Kidney capillary endothelial cell (primary cell): ENCODE measurements around the gene MRAP.
"Not testable (repeated sequence)": the region's sequence is repeated elsewhere in the genome, so short reads cannot be mapped to it uniquely, and the experiment has no call there.

Experiments
- DNase-seq: peaks from one replicate; pipeline ENCODE4 v3.0.0-alpha.2; 2018; ENCODE audit warnings: low spot score

MRAP gene

DNA sequence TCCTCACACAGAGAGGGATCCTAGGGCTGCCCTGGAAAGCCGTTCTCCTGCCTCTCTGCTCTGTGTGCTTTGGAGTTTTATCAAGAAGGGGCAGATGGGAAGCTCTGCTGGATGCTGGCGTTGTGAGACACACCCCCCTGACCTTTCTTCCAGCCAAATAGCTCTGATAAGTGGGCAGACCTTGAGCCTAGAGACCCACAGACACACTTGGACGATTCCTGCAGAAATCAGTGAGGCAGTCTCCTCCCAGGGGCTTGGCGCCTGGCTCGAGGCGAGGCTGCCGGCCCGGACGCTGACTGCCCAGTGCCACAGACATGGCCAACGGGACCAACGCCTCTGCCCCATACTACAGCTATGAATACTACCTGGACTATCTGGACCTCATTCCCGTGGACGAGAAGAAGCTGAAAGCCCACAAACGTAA is at the start of gene MRAP:
Gene MRAP, plus strand, starts transcription at position 198 of the 424 bp plus-strand sequence. Its CDS starts 117 bp downstream, at position 315.
- no peak for DNase-seq

DNA sequence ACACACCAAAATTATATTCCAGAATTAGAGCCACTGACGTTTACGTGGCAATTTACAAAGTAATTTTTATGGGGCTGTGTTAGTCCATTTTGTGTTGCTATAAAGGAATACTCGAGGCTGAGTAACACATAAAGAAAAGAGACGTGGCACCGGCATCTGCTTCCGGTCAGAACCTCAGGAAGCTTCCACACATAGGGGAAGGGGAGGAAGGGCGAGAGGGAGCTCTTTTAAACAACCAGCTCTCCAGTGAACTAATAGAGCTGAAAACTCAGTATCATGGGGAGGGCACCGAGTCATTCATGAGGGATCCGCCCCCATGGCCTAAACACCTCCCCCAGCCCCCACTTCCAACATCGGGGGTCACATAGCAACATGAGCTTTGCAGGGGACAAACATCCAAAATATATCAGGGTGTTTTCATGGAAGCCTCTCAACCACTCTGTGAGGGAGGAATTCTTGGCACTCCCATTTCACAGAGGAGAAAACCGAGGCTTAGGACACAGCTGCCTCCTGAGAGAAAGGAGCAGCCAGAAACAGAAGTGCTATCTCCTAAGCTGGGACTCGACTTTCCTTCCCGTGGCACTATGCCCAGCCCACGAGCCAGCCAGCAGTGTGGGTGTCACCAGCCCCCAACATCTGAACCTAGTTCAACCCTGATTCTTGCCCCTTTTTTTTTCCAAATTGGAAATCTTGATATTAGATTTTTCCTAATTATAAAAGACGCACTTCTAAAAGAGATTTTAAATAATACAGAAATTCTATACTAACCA is 49.0 kb upstream of the MRAP start:
- DNase-seq = no peak

DNA sequence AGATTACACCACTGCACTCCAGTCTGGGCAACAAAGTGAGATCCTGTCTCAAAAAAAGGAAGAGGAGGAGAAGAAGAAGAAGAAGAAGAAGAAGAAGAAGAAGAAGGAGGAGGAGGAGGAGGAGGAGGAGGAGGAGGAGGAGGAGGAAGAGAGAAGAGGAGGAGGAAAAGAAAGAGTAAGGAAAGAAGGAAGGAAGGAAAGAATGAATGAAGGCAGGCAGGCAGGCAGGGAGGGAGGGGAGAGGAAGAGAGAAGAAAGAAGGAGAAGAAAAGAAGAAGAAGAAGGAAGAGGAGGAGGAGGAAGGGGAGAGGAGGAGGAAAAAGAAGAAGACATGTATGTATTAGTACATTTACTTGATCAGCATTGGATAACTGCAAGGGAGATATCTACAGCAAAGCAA is 46.5 kb upstream of the MRAP start:
- no peak for DNase-seq

DNA sequence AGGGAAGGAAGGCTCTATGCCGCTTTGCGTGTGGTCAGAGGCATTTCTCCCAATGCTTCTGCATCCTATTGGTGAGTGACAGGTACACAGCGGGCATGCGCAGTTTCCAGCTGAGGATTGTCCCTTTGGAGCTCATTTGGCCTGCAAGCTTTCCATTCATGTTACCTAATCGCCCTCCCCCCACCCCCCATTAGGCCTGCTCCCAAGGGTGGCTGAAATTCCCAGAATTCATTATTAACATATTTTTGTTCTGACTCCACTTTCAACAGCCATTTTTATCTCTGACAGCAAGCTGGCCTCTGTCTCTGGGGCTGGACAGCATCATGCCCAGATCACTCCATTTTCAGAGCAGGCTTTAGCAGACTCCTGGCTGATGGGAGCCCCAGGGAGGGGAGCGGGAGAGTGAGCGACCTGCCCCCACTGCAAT is 45.4 kb upstream of the MRAP start:
- DNase-seq = no peak

DNA sequence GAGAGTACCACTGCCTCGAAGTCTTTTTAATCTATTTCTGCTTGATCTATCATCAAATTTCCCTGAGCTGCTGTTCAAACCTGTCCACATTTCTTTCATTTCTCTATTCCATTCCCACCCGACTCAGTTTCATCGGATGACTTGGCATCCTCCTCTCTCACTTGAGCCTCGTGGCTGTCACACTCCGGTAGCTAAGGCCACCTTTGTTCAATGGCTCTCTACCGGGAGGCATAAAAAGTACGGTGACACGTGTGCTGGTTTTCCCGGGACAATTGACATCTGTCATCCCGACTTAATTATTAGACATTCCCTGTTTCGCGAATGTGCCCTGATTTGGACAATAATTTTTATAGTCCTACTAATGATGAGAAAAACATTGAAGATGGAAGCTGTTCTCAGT is 42.4 kb upstream of the MRAP start:
- no peak for DNase-seq

DNA sequence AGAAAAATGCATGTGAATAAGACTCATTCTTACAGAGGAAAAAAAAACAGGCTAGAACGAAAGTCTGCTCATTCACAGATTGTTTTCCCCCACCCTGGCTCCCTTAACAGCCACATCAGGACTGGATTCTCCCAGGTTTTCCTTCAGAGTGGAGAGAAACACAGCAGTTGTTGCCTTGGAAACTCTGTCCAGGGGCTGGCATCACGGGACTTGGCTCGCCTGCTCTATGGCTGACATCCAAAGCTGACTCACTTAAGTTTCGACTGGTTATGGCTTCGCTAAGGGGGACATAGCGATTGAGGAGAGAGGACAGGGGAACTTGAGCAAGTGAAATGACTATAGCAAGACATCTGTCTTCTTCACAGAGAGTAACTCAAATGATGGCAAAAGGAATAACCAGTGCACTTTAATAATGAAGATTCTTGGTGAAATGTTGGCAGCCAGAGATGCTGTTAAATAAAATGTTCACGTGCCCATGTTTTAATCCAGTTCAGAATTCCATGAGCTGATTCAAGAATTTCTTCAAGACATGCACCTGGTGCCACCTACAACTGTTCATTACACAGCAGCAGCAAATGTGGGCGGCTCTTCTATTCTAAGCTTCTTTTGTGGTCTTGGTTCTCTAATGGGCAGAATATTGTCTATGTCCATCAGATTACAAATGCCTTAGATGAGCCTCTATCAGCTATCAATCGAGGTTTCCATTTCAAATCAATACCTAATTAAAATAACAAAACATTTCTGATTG is 41.6 kb upstream of the MRAP start:
- DNase-seq = peak; percentile 41

DNA sequence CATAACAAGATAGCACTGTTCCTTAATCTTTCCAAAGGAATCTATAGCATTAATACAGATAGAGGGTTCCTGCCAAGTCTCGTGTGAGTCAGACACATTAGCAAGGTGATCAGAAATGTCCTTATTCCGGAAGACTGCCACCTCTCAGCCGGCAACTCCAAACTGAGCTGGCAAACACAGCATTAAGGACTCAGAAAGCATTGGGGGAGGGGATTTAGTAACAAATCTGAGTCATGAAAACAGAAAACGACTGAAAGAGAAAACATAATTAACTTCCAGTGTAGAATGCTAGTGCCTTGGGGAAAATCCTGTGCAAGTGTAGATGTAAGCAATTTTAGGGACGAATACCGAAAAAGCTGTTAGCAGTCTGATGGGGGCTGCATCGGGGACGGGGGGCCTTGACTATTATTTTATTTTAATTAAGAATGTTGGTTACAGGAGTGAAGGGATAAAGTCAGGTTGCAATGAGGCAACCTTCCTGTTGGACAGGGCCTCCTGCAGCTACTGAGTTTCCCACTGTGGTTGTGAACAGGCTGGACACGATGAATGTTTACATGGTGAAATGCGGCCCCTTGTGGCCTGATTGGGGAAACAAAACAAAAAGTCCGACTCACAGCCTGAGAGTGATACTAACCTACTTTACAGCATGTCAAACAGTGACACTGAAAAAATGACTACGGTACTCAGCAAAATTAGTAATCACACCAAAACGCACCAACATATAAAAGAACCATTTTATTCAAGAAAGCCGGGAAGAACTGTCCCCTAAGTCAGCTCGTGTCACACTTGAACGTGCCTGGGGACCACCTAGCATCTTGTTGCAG is 40.5 kb upstream of the MRAP start:
- DNase-seq = peak; percentile 75

DNA sequence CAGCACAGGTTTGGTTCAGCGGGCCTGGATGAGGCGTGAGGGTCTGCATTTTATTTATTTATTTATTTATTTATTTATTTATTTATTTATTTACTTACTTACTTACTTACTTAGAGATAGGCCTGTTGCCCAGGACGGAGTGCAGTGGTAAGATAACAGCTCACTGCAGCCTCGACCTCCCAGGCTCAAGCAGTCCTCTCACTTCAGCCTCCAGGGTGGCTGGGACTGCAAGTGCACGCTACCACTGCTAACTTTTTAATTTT is 39.9 kb upstream of the MRAP start:
- not testable (repeated sequence) for DNase-seq

DNA sequence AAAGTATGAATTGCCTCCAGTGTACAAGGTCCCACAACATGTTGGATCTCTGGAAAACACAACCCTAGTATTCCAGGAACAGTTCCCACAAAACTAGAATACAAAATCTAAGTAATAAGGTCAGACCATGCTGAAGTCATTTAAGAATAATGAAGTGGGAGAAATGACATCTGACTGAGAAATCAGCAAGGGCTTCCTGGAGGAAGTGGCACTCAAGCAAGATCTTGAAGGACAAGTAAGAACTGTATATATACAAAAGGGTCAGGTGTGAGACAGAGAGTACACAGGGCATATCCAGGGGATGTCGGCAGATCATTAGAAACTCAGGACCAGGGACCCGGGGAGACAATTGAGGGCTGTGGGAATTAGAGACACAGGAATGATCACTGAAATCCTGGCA is 38.5 kb upstream of the MRAP start:
- no peak for DNase-seq

DNA sequence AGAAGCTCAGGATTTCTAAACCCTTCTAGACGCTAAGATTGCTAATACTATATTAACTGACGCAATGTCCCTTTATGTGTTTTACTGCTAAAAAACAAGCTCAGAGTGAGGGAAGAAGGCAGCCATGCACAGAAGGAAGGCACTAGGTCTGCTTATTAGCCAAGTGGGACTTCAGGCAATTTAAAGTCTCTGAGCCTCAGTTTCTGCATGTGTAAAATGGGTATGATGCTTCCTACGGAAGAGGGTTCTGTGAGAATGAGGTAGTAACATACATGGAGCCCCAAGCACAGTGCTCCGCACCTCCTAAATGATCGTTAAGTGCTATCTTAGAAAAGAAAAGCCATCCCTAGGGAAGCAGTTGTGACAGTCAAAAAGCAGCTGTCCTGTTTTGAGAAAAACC is 36.7 kb upstream of the MRAP start:
- DNase-seq = no peak

DNA sequence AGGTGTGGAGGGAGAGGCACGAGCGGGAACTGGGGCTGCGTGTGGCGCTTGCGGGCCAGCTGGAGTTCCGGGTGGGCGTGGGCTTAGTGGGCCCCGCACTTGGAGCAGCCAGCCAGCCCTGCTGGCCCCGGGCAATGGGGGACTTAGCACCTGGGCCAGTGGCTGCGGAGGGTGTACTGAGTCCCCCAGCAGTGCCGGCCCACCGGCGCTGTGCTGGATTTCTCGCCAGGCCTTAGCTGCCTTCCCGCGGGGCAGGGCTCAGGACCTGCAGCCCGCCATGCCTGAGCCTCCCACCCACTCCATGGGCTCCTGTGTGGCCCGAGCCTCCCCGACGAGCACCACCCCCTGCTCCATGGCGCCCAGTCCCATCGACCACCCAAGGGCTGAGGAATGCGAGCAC is 33.3 kb upstream of the MRAP start:
- DNase-seq = not testable (repeated sequence)

DNA sequence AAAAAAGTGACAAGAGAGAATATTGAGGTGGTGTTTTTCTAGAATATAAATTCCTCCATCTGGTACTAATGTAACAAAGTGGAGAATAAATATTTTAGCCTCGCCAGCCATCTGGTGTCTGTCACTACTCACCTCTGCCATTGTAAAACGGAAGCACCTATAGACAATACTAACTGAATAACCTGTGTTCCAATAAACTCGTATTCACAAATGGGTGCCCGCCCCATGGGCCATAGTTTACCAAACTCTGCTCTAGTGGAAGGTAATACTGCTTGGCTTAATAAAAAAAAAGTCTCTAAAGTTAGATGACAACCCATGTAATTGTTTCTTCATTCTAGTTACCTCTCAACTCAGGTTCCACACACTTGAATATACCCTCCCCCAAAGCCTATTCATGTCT is 27.9 kb upstream of the MRAP start:
- DNase-seq = no peak

DNA sequence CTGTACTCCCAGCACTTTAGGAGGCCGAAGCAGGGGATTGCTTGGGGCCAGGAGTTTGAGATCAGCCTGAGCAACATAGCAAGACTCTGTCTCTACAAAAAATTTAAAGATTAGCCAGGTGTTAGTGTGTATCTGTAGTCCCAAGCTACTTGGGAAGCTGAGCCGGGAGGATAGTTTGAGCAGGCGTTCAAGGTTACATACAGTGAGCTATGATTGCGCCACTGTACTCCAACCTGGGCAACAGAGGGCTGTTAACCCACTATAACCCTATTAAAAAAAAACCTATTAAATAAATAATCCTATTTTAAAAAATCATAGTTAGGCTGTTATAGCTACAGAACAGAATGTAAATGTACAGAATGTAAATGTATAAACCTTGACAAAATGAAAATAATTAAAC is 22.0 kb upstream of the MRAP start:
- DNase-seq = no peak

DNA sequence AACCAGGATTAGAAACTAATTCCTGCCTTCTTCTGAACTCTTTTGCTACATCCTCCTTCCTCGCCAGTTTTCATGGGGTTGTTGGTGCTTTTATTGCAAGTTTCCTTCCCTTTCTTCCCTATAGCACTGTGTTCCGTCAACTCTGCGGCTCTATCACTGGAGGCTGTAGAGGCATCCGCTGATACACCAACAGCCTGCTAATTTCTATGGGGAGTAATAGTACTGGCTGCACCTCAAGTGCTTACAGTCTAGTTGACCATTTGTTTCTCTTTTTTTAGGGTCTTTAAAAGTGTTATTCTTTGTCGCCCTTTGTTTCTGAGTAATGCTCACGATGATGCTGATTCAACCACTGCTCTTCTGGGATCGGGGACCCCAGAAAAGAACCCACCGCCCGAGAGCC is 20.6 kb upstream of the MRAP start:
- DNase-seq = peak; percentile 7

DNA sequence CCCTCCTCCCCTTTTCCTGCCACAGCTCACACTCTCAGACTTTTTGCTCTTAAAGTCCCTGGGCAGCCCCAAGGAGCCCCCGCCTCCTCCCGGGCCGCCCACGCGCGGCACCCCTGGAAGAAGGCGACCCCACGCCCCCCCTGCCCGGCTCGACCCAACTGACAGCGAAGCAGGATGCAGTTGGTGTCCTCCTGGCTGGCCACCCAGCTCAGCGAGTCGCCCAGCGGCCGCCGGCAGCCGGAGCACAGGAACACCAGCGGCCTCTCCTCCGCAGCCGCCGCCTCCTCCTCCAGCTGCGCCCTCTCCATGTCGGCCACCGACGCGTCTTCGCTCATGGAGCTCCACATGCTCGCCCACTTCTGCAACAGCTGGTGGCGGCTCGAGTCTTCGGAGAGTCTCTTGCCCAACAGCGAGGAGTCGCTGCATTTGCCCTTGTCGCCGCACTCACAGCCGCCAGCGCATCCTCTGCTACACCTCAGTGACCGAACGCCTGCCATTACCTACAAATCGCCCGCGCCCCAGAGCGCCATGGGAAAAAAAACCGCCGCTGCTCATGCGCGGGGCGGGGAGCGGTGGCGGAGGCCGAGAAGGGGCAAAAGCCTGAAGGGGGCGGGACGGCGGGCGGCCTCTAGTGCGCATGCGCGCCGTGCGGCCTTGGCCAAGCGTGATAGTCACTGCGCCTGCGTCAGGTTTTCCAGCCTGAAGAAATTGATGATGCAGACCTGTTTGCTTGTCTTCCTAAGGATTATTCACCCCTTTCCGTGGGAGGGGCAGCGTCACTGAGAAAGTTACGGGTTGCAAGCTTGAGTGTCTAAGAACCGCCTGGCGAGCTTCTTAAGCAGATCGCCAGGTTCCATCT is 19.9 kb upstream of the MRAP start, which contains the start of gene MIS18A:
Gene MIS18A, minus strand, starts transcription at position 532 of the 859 bp plus-strand sequence. Its CDS starts 35 bp downstream, at position 497.
- DNase-seq = peak; percentile 97

DNA sequence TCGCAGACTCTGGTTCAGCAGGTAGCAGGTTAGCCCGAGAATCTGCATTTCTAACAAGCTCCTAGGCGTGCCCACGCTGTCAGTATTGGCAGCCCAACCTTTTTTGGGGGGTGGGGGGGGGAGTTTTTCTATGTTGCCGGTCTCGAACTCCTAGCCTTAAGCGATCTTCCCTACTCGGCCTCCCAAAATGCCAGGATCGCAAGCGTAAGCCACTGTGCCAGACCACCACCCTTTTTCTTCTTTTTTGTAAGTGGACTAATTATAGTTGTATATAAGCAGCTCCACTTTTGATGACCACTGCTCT is 19.3 kb upstream of the MRAP start:
- DNase-seq = no peak

DNA sequence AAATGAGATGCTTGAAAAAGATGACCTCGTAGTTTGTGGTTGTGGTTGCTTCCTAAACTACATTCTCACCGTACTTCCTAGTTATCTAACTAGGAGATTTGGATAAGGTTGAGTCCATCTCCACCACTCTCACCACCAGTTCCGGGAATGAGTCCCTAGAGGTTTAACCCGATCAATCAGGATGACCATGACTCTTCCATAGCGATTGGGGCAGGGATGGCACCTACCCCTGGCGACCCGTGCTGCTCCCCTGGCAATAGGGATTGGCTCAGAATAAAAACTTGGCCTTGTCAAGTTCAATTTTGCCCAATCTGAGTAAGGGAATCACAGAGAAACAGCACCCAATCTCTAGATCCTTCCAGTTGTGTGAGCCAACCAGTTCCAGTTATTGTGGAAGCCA is 17.1 kb upstream of the MRAP start:
- no peak for DNase-seq

DNA sequence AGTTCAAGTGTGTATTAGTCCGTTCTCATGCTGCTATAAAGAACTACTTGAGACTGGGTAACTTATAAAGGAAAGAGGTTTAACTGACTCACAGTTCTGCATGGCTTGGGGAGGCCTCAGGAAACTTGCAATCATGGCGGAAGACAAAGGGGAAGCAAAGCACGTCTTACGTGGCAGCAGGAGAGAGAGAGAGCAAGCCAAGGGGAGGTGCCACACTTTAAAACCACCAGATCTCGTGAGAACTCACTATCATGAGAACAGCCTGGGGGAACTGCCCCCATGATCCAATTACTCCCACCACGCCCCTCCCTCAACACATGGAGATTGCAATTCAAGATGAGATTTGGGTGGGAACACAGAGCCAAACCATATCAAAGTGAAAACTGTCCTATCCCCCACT is 15.7 kb upstream of the MRAP start:
- DNase-seq = no peak

DNA sequence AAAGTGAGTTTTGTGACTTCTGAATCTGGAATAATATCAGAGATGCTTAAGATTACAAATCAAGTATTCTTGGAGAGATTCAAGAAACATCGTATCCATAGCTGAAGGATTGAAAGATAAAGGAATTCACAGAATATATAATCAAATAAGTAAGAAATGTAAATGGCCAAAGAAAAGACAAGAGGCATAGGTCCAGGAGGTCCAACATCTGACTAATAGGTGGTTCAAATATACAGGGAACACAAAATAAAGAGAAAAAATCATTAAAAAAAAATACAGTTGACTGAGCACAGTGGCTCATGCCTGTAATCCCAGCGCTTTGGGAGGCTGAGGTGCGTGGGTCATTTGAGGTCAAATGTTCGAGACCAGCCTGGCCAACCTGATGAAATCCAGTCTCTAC is 13.2 kb upstream of the MRAP start:
- no peak for DNase-seq

DNA sequence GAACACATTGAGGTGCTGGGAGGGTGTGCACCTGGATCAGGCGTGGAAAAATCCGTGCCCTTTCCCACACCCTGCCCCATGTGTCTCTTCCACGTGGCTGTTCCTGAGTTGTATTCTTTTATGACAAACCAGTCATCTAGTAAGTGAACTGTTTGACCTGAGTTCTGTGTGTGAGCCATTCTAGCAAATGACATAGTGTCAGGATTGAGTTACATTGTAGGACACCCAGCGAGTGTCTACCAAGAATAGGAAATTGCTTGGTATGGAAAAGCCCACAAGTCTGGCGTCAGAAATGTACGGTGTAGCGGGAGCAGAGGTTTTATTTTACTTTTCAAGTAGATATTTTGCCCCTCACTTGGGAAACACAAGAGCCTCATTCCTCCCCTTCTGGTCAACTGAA is 1.2 kb upstream of the MRAP start:
- no peak for DNase-seq

DNA sequence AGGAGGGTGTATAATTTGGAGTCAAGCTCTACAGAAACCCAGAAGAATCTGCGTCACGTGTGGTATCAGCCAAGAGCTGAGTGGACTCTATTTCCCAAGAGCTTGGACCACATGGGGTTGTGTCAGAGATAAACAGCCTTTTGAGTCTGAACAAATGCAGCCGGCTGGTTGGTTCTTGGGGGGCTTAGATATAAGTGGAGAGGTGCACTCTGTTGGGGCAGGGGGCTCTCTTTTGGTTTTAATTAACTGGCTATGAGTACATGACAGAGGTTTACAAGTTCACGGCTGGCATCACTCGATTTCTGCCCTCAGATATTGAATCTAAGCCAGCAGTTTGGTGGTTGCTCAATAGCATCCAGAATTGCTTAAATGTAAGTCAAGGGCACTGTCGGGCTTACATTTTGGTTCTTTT is 501 bp upstream of the MRAP start:
- DNase-seq = no peak

DNA sequence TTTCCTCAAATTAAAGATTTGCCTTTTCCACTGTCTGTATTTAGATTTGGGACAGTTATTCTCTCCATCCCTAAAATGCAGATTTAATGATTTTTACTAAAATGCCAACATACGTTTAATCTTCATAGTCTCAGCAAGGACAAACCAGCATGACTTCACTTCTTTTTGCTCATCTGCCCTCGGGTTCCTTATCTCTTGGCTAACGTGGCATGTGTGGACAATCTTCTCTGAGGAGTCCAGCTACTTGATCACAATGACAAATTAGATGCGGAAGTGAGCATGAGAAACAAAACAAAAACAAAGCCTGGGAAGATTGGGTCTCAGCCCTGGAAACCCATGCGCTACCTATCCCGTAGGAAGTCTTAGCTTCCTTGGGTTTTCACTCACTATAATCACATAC is 1.0 kb downstream of the MRAP start:
- DNase-seq = no peak
